Upper lobe of left lung (tissue), 6 donors: Measurements from ENCODE around the gene PIF1. TPM values are rescaled to one million over a fixed set of nuclear protein-coding genes. Genes with fewer than 3 reads are reported as not detected.

Experiments
- ATAC-seq, 2 donors: fragments of 200-7000 bp; cut with Tn5 transposase; one replicate each; pipeline ENCODE4 v1.9.1; 2022; ENCODE audit warnings: mild to moderate bottlenecking in 2 of 2, moderate library complexity in 2 of 2; ENCODE audit not compliant: low FRiP score in 2 of 2
- DNase-seq, 2 donors: peaks; one replicate each; pipeline ENCODE4 v3.0.0-alpha.2; 2019 to 2020
- H3K27ac ChIP-seq, 4 donors: fragments of 200-600 bp; sonication (generic); one replicate each; pipeline ENCODE4 v1.5.1; 2016 to 2019
- H3K27me3 ChIP-seq, 4 donors: fragments of 200-600 bp; sonication (generic); one replicate each; pipeline ENCODE4 v1.5.1; 2017 to 2019
- H3K36me3 ChIP-seq, 4 donors: fragments of 200-600 bp; sonication (generic); one replicate each; pipeline ENCODE4 v1.5.1; 2016 to 2019
- H3K4me1 ChIP-seq, 4 donors: fragments of 200-600 bp; sonication (generic); one replicate each; pipeline ENCODE4 v1.5.1; 2018 to 2019
- H3K4me3 ChIP-seq, 4 donors: fragments of 200-600 bp; sonication (generic); one replicate each; pipeline ENCODE4 v1.5.1; 2017 to 2019; ENCODE audit warnings: mild to moderate bottlenecking in 2 of 4, moderate library complexity in 1 of 4
- H3K9me3 ChIP-seq, 4 donors: fragments of 200-600 bp; sonication (generic); one replicate each; pipeline ENCODE4 v1.5.1; 2018 to 2019
- CTCF ChIP-seq, 6 experiments: fragments of 450-650 bp in 4 of 6; fragments of 200-600 bp in 2 of 6; sonication (generic) in 2 of 6; IDR thresholded peaks; one replicate each; pipeline ENCODE4 v1.5.1; 2016 to 2019; ENCODE audit warnings: antibody characterized with exemption in 6 of 6
- EP300 ChIP-seq, 4 donors: sonication (generic); formaldehyde crosslinking; IDR thresholded peaks; one replicate each; pipeline ENCODE4 v1.5.1; 2017; ENCODE audit warnings: antibody characterized with exemption in 4 of 4, control low read depth in 2 of 4
- POLR2A ChIP-seq, 4 donors: fragments of 450-650 bp; IDR thresholded peaks; one replicate each; pipeline ENCODE4 v1.5.1; 2016 to 2017; ENCODE audit warnings: antibody characterized with exemption in 4 of 4, mild to moderate bottlenecking in 2 of 4
- POLR2AphosphoS5 ChIP-seq, 2 donors: sonication (generic); formaldehyde crosslinking; IDR thresholded peaks; one replicate each; pipeline ENCODE4 v1.5.1; 2017; ENCODE audit warnings: antibody characterized with exemption in 2 of 2
- WGBS, 2 donors: methylation state at CpG; one replicate each; pipeline ENCODE4 v1.1.5; 2017 to 2018; 5-methylcytosine and 5-hydroxymethylcytosine counted together
- total RNA-seq, 6 donors: library from RNA; depleted of rRNA in 4 of 6; stranded (reverse); fragments of >200 nt in 4 of 6; gene quantifications; one replicate each; pipeline versions ENCODE4 v1.1.0 to v1.2.1, GENCODE V29; 2016 to 2021
- donor health status: DM: no; HTN: no; CAD: no; lungs with moderate emphysema.
- donor health status: DM: no; HTN: yes; CAD: no; lungs with severe emphysema.

The PIF1 gene
- total RNA-seq, 6 donors from 2014 or later, result 0.61 to 6.2 (median 1.1) TPM

- Histone ChIP-seq H3K36me3 (no peaks in the 10 kb centered on the region), H3K4me3 (no peak overlapping the region), H3K4me1 (no peaks in the 10 kb centered on the region), H3K27ac (no peak overlapping the region), H3K9me3 (no peaks in the 10 kb centered on the region), H3K27me3 (no peaks in the 10 kb centered on the region)
- ATAC-seq, result no peak
- TF ChIP-seq POLR2A (IDR thresholded peaks at IDR 0.05) (no peak), EP300 (IDR thresholded peaks at IDR 0.05) (no peak)
- 81 to 87% methylated on average over 3 of the region's 3 CpGs for WGBS, 2 donors
- no peak for DNase-seq
Measured at GRCh38 chr15:64792282-64792681, 33.2 kb downstream of the PIF1 start.

GRCh38 chr15:64791401-64791800 lies 34.0 kb downstream of the PIF1 start:
- Histone ChIP-seq H3K27ac (no peak overlapping the region), H3K4me3 (no peak overlapping the region), H3K9me3 (no peaks in the 10 kb centered on the region), H3K27me3 (no peaks in the 10 kb centered on the region), H3K36me3 (no peaks in the 10 kb centered on the region), H3K4me1 (no peaks in the 10 kb centered on the region)
- 29 to 38% methylated on average over 4 of the region's 4 CpGs for WGBS, 2 donors
- no peak for TF ChIP-seq POLR2A (IDR thresholded peaks at IDR 0.05)
- no peak for TF ChIP-seq CTCF (IDR thresholded peaks at IDR 0.05)
- TF ChIP-seq EP300 (IDR thresholded peaks at IDR 0.05), result no peak
- TF ChIP-seq POLR2AphosphoS5 (IDR thresholded peaks at IDR 0.05), result no peak
- DNase-seq, result no peak
- ATAC-seq, result no peak

- no peaks in the 10 kb centered on the region for H3K36me3 ChIP-seq
- 94 to 99% methylated on average over 4 of the region's 4 CpGs for WGBS, 2 donors
- H3K27ac ChIP-seq, result no peak overlapping the region
- no peak for DNase-seq
- TF ChIP-seq POLR2AphosphoS5 (IDR thresholded peaks at IDR 0.05), result no peak
- TF ChIP-seq CTCF (IDR thresholded peaks at IDR 0.05), result no peak
- no peak for TF ChIP-seq POLR2A (IDR thresholded peaks at IDR 0.05)
- TF ChIP-seq EP300 (IDR thresholded peaks at IDR 0.05), result no peak
- H3K9me3 ChIP-seq, result no peaks in the 10 kb centered on the region
- no peak overlapping the region for H3K4me3 ChIP-seq
- no peak for ATAC-seq
- no peaks in the 10 kb centered on the region for H3K27me3 ChIP-seq
- H3K4me1 ChIP-seq, result no peaks in the 10 kb centered on the region
Measured at GRCh38 chr15:64783796-64784195, 41.7 kb downstream of the PIF1 start.

GRCh38 chr15:64782751-64783150 lies 42.7 kb downstream of the PIF1 start:
- TF ChIP-seq EP300 (IDR thresholded peaks at IDR 0.05) (no peak), CTCF (IDR thresholded peaks at IDR 0.05) (no peak), POLR2A (IDR thresholded peaks at IDR 0.05) (no peak), POLR2AphosphoS5 (IDR thresholded peaks at IDR 0.05) (no peak)
- H3K4me3 ChIP-seq, result no peak overlapping the region
- no peaks in the 10 kb centered on the region for H3K9me3 ChIP-seq
- H3K4me1 ChIP-seq, result no peaks in the 10 kb centered on the region
- H3K27me3 ChIP-seq, result no peaks in the 10 kb centered on the region
- 80 to 82% methylated on average over 5 of the region's 5 CpGs for WGBS, 2 donors
- H3K36me3 ChIP-seq, result no peaks in the 10 kb centered on the region
- DNase-seq (no peak), ATAC-seq (no peak)
- no peak overlapping the region for H3K27ac ChIP-seq

- no peak for ATAC-seq
- no peak for DNase-seq
- Histone ChIP-seq H3K27ac (no peak overlapping the region), H3K4me1 (peaks cover 0 to 4% (median 0%) of the 10 kb centered on the region in 4 donors), H3K36me3 (no peaks in the 10 kb centered on the region), H3K27me3 (peaks cover 0 to 3% (median 0%) of the 10 kb centered on the region in 4 donors), H3K9me3 (no peaks in the 10 kb centered on the region), H3K4me3 (no peak overlapping the region)
- WGBS, 2 donors, result 89 to 92% methylated on average over 6 of the region's 6 CpGs
- TF ChIP-seq POLR2A (IDR thresholded peaks at IDR 0.05) (no peak), CTCF (IDR thresholded peaks at IDR 0.05) (no peak), EP300 (IDR thresholded peaks at IDR 0.05) (no peak), POLR2AphosphoS5 (IDR thresholded peaks at IDR 0.05) (no peak)
Measured at GRCh38 chr15:64781299-64781698, 44.1 kb downstream of the PIF1 start.
